Stimulated activated CD4-positive, alpha-beta T cell treated with anti-CD3 and anti-CD28 coated beads, Interleukin-4, amount 100 ng/mL, for 48 hours (primary cell): ENCODE results near the gene NANOS3.
A peak's percentile ranks its signal among the peaks of the same experiment; 100 is the strongest.

Source experiments
- DNase-seq, 2 donors: peaks; one replicate each; pipeline ENCODE4 v3.0.0-alpha.2; 2020; ENCODE audit warnings: low read depth in 2 of 2

NANOS3 gene

DNA sequence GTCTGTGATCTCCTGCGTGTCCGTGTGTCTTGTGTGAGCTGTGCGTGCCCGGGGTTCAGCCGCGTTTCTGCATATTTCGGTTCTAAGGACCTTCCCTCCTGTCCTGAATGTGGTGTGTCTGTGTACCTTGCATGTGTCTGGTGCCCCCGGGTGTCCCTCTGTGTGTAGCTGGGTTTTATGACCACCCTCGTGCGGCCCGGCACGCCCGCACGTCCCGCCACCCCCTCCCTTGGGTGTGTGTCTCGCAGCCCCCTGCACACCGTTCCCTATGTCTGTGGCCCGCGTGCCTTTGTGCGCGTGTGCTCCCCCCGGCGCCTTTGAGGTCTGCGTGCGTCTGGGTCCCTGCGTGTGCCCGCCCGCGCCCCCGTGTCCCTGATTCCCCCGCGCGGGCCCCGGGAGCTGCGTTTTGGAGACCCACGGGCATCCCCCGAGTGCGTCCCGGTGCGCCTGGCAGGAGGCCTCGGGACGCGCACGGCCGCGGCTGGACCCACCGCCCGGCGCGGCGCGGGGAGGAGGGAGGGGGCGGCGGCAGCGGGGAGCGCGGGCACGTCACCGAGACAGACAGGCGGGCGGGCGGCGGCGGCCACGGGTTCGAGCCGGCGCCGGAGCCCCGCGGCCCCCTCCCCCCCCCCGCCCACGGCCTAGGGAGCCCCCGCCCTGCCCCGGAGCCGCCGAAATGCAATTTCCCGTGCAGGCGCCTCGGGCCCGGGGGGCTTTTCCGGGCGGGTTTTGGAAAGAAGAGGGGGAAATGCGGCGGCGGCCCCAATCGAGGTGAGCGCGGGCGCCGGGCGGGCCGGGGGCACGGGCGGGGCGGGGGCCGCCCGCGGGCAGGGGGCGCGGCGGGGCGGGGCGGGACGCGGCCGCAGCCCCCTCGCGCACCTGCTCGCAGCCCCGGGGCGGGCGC is 12.0 kb upstream of the NANOS3 start:
- no peak for DNase-seq

DNA sequence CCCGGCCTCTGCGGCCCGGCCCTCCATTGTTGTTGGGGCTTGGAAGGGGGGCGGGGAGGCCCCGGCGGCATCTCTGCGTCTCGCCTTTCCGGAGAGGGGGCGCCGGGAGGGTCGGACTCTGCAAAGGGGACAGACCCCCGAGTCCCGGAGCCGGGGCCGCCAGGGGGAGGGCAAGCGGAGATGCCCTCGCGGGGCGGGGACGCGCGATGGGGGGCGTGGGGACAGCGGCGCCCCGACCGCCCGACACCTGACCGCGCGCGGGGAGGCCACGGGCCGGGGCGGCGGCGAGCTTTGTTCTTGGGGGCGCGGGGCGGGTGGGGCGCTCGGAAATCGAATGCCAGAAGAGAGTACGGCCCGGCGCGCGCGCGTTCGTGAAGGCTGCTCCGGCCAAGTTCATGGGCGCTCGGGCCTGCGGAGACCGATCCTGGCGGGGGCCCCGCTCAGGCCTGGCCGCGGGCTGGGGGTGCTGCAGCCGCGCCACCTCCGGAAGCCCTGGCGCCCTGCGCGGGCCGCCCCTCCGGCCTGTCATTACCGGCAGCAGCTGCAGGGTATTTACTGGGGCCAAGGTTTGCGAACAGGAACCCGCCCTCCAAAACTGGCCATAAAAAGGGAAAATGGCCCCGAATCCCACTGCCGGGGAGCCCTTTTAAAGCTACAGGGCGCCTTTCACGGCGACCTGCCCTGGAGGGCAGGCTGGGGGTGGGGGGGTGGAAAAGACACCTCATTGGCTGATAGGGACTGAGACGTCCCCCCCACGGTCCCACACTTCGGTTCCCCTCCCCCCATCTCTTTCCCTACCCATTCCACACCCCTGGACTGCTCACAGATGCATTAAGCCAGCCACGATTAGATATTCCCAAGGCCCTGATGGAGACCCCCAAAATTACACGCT is 11.1 kb upstream of the NANOS3 start:
- DNase-seq: no peak

DNA sequence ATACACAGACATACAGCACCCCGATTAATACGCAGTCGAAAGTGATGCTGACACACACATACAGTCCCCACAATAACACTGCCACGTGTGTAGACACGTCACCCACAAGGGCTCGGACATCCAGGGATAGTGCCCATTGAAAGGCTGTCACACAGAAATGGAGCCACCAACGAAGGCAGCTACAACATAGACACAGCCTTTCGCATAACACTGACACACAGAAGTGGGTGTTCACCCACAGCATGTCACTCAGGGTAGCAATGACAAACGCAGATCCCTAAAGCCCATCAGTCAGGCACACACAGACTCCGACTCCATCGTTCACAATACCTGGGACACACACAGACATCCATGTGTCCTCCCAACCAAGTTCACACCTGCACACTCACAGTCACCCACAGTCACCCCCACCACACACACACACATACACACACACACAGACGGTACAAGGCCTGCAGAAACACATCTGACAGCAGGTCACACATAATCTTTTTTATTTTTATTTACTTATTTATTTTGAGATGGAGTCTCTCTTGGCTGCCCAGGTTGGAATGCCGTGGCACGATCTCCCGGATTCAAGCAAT is 10.4 kb upstream of the NANOS3 start:
- no peak for DNase-seq

DNA sequence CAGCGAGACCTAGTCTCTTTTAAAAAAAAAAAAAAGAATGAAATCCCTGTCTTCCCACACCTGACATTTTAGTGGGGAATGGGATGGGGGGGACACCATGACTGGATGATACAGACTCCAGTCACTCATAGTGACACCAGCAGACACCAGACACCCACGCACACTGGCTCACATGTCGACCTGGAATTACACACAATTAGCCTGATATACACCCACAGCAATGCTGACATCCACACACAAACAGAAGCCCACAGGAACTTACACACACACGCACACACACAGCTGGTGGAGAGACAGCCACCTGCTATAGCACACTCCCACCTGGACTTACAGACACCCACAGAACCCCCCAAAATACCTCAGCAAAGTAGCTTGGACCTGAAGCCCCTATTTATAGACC is 8.3 kb upstream of the NANOS3 start:
- DNase-seq: no peak

DNA sequence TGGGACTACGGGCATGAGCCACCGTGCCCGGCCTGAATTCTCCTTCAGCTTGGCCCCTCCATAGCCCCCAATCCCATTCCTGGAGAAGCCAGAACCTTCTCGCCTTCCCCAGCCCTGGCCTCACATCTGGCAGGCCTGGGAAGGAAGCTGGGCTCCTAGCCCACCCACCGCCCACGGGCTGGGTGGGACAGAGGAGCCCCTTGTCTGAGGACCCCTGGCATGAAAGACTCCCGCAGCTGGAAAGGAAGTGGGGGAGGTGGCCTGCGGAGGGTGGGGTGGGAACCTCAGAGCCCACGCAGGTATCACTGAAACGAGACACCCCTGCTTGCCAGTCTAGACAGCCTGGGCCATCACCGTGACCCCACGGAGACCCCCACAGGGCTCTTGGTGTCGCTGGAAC is 7.7 kb upstream of the NANOS3 start:
- no peak for DNase-seq

DNA sequence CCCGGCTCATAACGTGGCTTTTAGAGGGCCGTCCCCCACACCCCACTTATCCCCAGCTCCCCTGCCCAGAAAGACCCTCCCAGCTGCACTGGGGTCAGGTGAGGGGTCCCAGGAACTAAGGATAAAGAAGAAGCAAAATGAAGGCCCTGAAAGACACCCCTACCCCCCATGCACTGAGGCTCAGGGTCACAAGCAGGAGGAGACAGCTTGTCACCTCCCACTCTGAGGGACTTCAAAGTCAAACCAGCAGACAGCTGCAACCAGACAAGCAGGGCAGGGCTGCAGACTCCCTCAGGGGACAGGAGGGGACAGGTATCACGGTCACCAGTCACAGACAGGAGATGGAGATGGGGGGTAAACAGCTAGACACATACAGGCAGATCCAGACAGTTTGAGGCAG is 6.1 kb upstream of the NANOS3 start:
- DNase-seq: no peak

DNA sequence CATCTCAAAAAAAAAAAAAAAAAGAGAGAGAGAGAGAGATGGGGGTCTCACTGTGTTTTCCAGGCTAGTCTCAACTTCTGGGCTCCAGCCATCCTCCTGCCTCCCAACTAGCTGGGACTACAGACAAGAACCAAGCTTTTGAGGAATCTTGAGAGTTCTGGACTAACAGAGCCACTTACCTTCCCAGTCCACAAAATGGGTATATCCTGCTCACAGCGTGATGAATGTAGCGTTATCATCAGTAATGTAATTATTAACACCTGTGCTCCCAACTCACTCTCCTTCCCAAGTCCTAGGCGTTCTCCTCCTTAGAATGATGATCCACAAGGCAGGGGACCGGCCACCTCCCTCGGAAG is 4.6 kb upstream of the NANOS3 start:
- no peak for DNase-seq

DNA sequence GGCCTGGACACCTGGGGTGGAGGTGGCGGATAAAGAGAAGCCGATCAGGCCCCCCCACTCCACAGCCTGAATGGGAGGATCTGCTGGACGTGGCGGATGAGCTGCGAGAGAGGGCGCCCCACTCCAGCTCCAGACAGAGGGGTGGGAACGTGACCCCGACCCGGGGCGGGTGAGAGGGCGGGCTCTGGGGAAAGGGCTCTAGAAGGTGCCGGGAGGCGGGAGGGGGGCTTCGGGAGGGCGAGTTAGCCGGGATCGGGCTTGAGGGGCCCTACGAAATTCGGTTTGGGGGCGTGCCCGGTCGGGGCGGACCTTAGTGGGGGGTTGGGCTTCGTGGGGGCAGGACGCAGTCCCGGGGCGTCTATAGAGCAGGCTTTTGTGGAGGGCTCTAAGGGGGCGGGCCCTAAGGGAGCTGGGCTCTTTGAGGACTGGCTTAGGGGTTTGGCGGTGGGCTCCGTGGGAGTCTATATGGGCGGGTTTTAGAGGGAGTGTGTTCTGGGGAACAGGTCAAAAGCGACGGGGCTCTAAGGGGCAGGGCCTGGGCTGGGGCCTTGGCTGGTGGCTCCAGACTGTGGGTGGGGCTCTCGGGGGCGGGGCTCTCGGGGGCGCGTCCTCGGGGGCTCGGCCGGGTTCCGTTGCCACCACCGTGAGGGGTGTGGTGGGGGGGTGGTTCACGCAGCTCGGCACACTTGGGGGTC is 4.1 kb upstream of the NANOS3 start:
- DNase-seq: no peak

DNA sequence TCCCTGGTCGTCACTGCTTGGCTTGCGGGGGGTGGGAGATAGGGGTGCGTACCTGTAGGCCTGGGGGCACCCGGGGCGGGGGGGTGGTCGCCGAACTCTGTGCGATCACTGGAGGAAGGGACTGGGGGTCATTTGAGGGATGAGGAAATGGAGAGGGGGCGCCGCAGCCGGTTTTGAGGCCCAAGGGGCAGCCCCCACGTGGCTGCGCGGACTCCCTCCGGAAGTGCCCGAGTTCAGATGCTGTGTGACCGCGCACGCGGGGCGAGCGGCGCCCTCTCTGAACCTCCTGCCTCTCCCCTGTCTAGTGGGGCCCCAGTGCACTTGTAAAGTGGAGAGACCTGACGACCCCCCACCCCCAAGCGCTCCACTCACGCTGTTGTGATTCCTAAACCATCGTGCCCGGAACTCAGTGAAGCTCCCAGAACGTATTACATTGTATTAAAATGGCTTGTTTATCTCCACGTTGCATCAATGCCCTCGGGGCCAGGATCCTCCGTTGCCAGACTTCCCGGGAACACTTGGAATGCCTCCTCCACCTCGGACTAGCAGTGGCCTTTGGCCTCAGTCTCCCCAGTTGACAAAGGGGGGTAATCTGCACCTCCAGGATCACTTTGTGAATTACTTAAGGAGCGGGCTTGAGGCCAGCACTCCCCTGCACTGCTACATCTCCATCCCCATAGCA is 3.0 kb upstream of the NANOS3 start:
- no peak for DNase-seq

DNA sequence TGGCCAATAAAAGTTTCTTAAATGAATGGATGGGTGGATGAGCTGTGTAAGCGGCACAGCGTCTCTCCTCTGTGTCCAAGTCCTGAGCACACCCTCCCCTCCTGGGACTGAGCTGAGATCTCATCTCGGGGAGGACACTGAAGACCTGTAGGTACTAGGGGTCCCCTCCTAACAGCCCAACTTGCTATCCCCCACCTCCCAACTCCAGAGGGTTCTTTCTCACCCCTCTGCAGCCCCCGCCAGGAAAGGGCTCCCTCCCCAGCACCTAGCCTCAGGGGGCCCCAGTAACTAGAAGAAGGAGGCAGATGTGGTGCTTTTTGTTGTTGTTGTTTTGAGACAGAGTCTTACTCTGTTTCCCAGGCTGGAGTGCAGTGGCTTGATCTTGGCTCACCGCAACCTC is 1.1 kb upstream of the NANOS3 start:
- no peak for DNase-seq

DNA sequence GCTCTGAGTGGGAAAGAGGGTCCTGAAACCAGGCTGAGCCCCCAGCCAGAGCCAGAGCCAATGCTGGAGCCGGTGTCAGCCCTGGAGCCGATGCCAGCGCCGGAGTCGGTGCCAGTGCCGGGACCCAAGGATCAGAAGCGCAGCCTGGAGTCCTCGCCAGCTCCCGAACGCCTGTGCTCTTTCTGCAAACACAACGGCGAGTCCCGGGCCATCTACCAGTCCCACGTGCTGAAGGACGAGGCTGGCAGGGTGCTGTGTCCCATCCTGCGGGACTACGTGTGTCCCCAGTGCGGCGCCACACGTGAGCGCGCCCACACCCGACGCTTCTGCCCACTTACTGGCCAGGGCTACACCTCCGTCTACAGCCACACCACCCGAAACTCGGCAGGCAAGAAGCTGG is 369 bp downstream of the NANOS3 start:
- no peak for DNase-seq

DNA sequence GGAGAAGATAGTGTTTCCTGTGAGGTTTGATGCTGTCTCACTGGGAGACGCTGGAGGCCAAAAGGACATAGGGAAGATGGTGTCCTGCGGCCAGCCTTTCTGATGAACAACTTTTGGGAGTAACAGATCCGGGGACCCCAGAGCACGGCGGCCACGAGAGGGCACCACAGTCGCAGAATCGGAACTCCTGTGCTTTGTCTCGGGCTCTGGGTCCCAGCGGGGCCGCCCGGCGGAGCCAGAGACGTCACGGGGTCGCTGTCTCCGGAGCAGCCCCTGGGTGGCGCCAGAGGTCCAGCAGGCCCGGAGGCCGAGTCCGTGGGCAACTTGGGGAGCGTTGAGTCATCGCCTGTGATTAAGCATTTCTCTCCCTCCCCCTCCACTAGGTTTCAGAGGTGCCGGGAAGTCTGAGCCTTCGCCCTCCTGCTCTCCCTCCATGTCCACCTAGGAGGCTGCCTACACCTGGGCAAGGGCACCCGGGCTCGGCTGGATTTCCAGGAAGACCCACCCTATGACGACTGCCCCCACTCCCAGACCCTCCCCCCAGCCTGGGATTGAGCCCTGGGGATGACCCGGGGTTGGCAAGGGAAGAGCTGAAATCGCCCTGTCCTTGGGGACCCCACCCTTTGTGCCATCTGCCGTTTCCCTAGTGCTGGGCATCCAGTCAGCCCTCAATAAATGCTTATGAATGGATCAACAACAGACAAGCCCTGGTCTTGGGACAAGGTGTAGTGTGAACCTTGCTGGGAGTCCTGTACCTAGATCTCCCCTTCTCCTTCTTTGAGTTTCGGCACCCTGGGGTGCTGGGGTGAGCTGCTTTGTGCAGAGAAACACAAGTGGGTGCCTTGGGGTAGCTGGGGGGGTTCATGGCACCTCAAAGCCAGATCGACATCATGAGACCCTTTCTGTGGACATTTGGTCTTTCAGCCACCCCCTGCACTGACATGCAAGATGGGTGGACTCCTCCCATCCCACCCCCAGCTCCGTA is 3.4 kb downstream of the NANOS3 start:
- DNase-seq: peak; percentile 98

DNA sequence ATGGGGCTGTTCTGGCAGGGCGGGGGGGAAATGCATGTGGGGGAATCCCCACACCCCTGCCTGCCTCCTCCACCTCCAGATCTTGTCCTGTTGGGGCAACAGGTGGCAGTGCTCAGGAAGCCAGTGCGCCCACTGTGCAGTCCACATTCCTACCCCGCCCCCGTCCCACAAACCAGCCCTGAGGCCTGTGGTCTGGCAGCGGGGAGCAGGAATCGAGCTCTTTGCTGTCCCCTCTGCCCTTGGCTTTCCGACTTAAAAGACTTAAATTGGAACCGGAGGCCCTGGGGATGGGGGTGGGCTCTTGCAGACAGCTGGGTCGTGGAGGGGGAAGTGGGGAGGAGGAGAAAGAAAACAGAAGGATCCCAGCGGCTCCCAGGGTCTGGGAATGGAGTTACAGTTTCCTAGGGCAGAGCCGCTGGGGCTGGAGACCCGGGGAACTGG is 4.3 kb downstream of the NANOS3 start:
- DNase-seq: no peak

DNA sequence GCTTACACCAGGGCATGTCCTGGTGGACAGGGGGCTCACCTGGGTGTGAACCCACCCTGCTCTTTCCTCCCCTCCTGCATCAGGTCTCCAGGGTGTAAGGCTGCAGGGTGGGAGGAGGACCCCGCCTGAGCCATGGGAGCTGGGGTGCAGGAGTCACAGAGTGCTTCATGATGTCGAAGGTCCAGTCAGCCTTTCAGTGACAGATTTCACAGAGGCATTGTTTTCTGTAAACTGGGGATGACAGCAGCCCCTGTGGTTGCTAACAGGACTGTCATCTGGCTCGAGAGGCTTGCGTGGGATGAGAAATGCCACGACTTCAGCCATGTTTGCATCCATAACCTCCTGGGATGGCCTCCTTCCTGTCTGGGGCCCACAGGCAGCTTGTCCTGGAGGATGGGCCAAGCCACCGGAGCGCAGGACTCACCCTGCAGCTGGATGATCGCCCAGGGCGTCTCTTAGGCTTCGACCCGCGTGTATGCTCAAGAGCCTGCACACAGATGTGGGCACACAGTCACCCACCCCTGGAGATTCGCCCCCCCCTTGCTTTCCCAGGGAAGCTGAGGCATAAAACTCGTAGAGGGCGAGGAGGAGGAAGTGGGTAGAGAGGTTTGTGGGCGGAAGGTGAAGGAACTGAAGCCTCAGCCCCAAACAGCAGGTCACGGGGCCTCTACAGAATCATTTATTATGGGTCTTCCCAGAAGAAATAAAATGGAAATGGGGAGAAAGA is 4.9 kb downstream of the NANOS3 start:
- no peak for DNase-seq

DNA sequence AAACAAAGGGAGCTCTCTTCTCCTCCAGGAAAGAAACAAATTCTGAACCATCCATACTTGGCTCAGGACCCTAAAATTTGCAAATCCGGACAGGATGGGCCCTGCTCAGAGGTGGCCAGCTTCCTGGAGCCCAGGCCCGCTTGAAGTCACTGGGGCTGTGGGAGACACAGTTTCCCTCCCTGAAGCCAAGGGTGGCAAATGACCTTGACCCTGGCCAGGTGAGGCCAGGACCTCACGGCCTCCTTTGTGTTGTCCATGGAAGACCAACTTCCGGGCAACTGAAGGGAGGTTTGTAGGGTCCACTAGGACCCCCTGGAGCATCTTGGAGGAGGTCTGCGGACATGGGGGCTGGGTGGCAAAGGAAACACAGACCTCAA is 5.5 kb downstream of the NANOS3 start:
- DNase-seq: no peak

DNA sequence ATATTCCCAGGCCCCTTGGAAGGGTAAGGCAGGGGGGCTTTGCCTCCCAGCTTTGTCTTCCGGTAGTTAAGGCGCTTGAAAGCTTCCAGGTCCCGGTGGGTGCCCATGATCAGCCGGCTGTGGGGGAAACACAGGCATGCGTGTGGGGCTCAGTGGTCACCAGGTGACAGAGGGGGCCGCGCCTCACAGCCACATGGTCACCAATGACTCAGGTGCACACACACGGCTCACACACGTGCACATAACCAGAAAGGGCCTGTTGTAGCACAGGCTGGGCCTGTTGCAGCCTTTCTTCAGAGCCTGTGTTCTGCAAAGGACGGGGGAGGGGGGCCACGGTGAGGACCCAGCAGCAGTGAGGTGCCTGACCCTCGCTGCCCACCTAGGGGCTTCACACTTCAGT is 5.9 kb downstream of the NANOS3 start:
- DNase-seq: no peak

DNA sequence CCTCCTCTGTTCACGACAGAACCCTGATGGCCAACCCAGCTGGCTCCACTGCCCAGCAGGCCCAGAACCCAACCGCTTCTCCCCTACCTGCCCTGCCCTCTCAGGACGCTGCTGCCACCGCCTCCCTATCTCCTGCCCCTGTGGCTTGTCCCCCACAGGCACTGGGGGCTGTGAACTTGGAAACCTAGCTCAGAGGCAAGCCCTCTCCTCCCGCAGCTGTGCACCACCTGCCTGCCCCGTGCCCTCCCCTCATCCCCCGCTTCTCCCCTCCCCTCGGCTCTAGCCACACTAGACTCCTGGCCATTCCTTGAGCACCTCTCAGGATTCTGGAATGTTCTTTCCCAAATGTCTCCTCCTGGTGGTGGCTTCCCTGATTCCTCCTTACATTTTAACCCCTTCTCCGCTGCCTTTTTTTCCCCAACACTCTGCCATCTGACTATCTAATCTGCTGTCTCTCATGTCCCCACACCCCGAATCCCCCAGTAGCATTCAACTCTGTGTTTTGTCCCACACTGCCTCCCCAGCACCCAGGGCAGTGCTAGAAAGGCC is 6.7 kb downstream of the NANOS3 start:
- DNase-seq: no peak

DNA sequence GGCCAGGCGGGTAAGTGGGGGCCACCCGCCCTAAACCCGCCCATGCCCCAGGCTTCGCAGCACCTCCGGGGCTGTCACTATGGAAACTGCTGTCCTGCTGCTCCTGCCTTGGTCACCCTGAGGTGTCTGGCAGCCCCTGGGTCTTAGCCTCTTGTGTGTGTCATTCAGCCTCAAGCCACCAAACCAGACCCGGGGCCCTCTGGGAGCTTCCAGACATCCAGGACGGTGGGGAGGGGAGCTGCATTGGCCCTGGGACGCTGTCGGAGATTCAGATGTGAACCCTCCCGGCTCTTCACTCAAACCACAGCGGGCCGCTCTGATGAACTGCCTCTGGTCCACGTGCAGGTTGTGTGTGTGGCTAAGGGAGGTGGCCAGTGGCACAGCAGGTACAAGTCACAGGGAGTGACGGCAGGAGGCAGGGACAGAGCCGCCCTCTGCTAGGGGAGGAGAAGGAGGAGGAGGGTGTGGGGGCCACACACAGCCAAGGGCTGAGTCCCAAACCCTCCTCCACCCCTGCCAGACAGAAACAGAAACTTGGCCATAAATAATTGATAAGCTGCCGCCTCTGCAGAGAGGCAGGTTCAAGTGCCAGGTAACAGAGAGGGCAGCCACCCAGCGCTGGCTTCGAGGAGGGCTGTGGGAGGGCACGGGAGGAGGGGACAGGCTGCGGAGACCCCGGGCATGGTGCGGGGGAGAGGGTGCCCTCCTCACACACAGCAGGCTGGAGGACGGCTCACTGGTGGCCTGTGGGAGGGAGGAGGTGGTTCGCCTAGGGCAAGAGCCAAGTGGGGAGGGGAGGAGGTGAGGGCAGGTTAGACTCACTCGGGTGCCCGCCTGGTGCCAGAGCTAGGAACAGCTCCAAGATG is 8.0 kb downstream of the NANOS3 start:
- DNase-seq: no peak
